HEK293 (cell line): ENCODE results near the gene OPCML.

ENCODE experiments used
- PRDM1 ChIP-seq: fragments of 450-650 bp; formaldehyde crosslinking; IDR thresholded peaks from 2 replicates; pipeline ENCODE4; 2016; ENCODE audit warnings: missing biosample characterization, missing genetic modification characterization
- ZNF10 ChIP-seq: fragments of 450-650 bp; formaldehyde crosslinking; IDR thresholded peaks from 2 replicates; pipeline ENCODE4 v1.5.1; 2017; ENCODE audit warnings: missing biosample characterization, missing genetic modification characterization
- ZNF324 ChIP-seq: fragments of 450-650 bp; formaldehyde crosslinking; IDR thresholded peaks from 2 replicates; pipeline ENCODE4 v1.5.1; 2016; ENCODE audit warnings: missing biosample characterization, missing genetic modification characterization
- ZNF350 ChIP-seq: fragments of 450-650 bp; formaldehyde crosslinking; IDR thresholded peaks from 2 replicates; pipeline ENCODE4 v1.5.0; 2017; ENCODE audit warnings: missing biosample characterization, mild to moderate bottlenecking, missing genetic modification characterization
- ZNF501 ChIP-seq: fragments of 450-650 bp; formaldehyde crosslinking; IDR thresholded peaks from 2 replicates; pipeline ENCODE4 v1.5.1; 2016; ENCODE audit warnings: missing biosample characterization, missing genetic modification characterization
- ZNF626 ChIP-seq: fragments of 450-650 bp; sonication (Bioruptor Pico); formaldehyde crosslinking; IDR thresholded peaks from 2 replicates; pipeline ENCODE4 v1.5.1; 2018; ENCODE audit warnings: missing biosample characterization, missing genetic modification characterization, inconsistent platforms
- ZNF792 ChIP-seq: fragments of 450-650 bp; formaldehyde crosslinking; IDR thresholded peaks from 2 replicates; pipeline ENCODE4 v1.5.1; 2016; ENCODE audit warnings: missing biosample characterization, missing genetic modification characterization
- TF ChIP-seq, protein P1 (sequence below): fragments of 450-650 bp; formaldehyde crosslinking; IDR thresholded peaks from 2 replicates; pipeline ENCODE4 v1.5.1; 2016; ENCODE audit warnings: missing biosample characterization, missing genetic modification characterization

DNA sequence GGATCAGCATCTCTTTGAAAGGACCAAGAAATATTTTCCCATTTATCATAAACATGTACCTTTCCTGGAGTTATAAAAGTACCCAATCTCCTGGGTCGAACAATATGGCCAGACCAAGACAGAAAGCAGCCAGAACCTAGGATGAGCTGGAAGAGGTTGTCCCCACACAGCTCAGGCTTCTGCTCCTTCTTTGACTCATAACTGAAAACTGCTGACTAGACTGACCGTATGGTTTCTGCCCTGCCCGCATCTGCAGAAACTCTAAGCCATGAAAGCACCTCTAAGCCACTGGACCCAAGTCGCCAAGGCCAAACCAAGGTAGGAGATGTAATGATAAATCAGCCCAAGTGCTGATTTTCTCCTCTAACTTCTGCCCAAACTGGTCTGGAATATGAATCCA, 129.8 kb downstream of the OPCML start:
- TF ChIP-seq ZNF792 (tag by site-specific recombination) (no peak), ZNF501 (tag by site-specific recombination) (no peak), ZNF626 (tag by site-specific recombination) (no peak), ZNF324 (tag by site-specific recombination) (no peak), ZNF350 (tag by site-specific recombination) (no peak), ZNF10 (tag by site-specific recombination) (no peak), PRDM1 (no peak)
- TF ChIP-seq, protein P1, sequence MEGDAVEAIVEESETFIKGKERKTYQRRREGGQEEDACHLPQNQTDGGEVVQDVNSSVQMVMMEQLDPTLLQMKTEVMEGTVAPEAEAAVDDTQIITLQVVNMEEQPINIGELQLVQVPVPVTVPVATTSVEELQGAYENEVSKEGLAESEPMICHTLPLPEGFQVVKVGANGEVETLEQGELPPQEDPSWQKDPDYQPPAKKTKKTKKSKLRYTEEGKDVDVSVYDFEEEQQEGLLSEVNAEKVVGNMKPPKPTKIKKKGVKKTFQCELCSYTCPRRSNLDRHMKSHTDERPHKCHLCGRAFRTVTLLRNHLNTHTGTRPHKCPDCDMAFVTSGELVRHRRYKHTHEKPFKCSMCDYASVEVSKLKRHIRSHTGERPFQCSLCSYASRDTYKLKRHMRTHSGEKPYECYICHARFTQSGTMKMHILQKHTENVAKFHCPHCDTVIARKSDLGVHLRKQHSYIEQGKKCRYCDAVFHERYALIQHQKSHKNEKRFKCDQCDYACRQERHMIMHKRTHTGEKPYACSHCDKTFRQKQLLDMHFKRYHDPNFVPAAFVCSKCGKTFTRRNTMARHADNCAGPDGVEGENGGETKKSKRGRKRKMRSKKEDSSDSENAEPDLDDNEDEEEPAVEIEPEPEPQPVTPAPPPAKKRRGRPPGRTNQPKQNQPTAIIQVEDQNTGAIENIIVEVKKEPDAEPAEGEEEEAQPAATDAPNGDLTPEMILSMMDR: no peak
